ENCODE measurements around the gene PER2.
A peak's percentile ranks its signal among the peaks of the same experiment; 100 is the strongest.

Gene PER2

DNA sequence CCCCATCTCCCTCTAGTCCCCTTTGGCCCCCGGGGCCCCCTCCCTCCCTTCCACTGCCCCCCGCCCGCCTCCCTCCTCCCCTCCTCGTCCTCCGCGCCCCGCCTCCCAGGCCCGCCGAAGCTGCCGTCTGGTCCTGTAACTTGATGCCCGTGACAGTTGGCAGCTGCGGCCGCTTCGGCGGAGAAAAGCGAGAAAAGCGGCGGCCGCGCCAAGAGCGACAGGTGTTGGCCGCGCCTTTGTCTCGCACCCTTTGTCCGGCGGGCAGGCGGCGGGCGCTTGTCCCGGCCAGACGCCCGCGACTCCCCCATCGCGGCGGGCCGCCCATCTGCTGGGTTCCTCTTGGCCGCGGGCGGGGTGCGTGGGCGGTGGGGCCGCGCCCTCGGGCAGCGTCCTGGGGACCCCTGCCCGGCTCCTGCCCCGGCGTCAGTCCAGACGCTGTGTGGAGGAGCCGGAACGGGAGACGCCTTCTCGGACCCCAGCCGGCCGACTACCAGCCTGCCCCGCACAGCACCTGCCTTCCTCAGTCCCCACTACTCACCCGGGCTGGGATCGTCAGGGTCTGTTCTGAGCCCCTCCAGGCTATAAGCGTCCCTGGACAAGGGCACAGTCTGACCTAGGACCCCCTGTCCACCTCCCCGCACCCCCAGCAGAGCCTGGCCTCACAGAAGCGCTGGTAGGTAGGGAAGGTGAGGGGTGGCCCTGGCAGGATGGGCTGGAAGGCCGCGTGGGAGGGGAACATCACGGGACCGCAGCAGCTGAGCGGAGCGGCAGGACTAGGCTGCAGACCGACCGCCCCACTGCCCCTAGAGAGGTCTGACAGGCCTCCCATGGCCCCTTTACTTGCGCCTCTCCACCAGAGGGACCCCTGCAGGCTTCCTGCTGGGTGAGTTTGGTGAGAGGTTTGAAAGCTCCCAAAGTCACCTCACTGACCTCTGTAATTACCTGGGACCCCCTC lies 47.4 kb downstream of the PER2 start:
- no peak for DNase-seq (ENCODE audit: extremely low spot score)
- TF ChIP-seq, protein P1, sequence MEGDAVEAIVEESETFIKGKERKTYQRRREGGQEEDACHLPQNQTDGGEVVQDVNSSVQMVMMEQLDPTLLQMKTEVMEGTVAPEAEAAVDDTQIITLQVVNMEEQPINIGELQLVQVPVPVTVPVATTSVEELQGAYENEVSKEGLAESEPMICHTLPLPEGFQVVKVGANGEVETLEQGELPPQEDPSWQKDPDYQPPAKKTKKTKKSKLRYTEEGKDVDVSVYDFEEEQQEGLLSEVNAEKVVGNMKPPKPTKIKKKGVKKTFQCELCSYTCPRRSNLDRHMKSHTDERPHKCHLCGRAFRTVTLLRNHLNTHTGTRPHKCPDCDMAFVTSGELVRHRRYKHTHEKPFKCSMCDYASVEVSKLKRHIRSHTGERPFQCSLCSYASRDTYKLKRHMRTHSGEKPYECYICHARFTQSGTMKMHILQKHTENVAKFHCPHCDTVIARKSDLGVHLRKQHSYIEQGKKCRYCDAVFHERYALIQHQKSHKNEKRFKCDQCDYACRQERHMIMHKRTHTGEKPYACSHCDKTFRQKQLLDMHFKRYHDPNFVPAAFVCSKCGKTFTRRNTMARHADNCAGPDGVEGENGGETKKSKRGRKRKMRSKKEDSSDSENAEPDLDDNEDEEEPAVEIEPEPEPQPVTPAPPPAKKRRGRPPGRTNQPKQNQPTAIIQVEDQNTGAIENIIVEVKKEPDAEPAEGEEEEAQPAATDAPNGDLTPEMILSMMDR (IDR thresholded peaks at IDR 0.05; ENCODE audit: control extremely low read depth, extremely low read depth, low read depth, missing control alignments): no peak
- ChIA-PET POLR2A (no interaction called here), CTCF (interaction anchor here (1.1 to 1.5 kb wide), 4 partner anchors 20 to 25 kb away, joined by 3 read pairs; no protein-coding TSS in a partner anchor)

DNA sequence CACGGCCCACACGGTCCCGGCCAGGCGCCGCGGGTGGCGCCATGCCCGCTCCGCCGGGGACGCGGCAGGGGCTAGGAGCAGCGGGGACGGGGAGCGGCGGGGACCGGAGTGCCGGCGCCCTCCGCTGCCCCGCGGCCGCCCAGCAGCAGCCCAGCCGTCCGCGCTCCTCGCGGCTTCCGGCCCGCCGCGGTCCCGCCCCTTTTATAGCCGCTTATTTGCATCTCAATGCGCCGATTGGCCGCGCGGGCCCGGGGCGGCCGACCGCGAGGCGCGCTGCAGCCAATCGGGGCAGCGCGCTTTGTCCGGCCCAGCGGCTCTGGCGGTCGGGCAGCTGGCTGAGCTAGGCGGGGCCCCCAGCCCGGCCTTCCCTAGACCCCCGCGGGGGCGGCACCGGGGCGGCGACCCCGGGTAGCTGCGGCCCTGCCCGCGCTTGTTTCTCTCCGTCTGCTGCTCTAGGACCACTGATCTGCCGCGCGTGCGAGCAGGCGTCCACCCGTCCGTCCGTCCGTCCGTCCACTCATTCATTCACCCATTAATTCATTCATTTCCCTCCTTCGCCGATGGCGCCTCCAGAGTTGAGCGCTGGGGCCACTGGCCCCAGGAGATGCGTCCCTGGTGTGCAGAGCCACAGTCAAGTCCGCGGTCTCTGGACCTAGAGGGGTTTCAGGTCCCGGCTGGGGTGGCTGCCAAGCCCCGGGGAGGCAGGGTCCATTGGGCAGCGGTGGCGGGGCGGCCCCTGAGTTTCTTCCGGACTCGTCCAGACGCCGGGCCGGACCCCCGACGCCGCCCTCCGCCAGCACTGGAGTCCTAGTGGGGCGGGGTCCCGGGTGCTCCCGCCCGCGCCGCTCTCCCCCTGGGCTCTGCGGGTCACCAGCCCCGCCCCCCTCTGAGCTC lies 48.3 kb downstream of the PER2 start, which contains the start of gene HES6:
Gene HES6, minus strand, starts transcription at position 176 of the 894 bp plus-strand sequence. Its CDS starts 133 bp downstream, at position 43.
- peak; percentile 93 for DNase-seq (ENCODE audit: extremely low spot score)
- ChIA-PET CTCF (interaction anchor here (1.0 to 1.5 kb wide), 4 partner anchors 10 to 26 kb away, joined by 3 read pairs; no protein-coding TSS in a partner anchor), POLR2A (no interaction called here)
- TF ChIP-seq, protein P1 (IDR thresholded peaks at IDR 0.05; ENCODE audit: control extremely low read depth, extremely low read depth, low read depth, missing control alignments): no peak

DNA sequence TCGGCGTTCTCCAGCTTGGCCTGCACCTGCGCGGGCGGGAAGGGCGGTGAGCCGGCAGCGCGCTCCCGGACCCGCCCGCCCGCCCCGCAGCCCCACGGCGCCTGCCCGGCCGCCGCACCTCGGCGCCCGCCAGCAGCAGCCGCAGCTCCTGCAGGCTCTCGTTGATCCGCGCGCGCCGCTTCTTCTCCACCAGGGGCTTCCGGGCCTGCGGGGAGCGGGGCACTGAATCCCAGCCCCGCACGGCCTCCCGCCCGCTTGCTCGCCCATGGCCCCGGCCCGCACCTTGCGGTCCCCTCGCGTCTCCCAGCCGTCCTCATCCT lies 48.9 kb downstream of the PER2 start:
- ChIA-PET POLR2A (no interaction called here), CTCF (interaction anchor here (1.0 to 1.3 kb wide), 2 partner anchors 10 to 22 kb away, joined by 3 read pairs; no protein-coding TSS in a partner anchor)
- DNase-seq (ENCODE audit: extremely low spot score): no peak
- TF ChIP-seq, protein P1 (IDR thresholded peaks at IDR 0.05; ENCODE audit: control extremely low read depth, extremely low read depth, low read depth, missing control alignments): no peak

DNA sequence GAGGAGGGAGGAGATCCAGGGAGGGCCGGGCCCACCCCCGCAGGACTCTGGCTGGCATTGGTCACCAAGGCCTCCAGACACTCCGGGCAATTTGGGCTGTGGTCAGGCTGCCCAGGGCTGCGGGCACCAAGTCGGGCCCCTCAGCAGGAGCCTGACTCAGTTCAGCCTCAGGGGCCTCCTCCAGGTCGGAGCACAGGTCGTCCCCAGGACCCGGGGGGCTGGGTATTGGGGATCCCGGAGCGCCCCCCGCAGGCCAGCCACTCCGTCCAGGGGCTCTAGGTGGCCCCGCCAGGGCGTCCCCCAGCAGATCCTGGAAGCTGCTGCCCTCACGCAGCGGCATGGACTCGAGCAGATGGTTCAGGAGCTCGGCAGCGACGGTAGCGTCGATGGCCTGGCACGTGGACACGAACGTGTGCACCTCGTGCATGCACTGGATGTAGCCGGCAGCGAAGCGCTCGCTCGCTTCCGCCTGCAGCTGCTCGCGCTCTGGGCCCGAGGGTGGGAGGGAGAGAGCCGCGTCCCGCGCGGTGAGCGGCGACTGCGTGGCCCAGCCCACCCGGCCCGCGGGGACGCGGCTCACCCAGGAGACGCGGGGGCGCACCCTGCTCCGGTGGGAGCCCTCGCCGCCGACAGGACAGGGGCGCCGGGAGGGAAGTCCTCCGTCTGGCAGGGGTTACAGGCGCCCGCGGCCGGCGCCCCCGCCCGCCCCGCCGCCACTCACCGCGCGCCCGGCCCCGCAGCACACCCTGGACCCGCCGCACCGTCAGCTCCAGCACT lies 49.5 kb downstream of the PER2 start:
- no peak for DNase-seq (ENCODE audit: extremely low spot score)
- CTCF ChIA-PET: interaction anchor here (3.0 kb wide), 1 partner anchor 24 kb away, joined by 10 read pairs; no protein-coding TSS in a partner anchor
- TF ChIP-seq, protein P1 (IDR thresholded peaks at IDR 0.05; ENCODE audit: control extremely low read depth, extremely low read depth, low read depth, missing control alignments): no peak
- POLR2A ChIA-PET: no interaction called here

DNA sequence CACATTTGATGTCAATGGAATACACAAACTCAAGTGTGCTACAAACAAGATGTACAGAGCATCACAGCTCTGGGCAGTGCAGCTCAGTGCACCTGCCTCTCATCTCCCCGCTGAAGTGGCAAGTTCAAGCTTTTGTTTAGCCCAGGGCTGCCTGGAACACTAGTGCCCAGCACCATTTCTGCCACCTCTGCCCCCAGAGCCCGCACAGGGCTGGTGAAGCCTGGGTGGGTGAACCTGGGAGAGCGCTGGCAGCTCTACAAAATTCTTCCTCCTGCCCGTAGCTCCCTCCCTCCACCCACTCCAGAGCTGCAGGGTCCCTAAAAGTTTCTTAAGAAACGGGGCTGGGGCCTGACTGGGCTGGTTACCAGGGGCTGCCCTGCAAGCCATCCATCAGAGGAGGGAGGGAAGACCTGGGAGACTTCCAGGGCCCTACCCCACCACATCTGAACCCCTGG lies 50.1 kb downstream of the PER2 start:
- DNase-seq (ENCODE audit: extremely low spot score): no peak
- POLR2A ChIA-PET: no interaction called here
- TF ChIP-seq, protein P1 (IDR thresholded peaks at IDR 0.05; ENCODE audit: control extremely low read depth, extremely low read depth, low read depth, missing control alignments): no peak
- CTCF ChIA-PET: interaction anchor here (1.8 to 3.0 kb wide), 2 partner anchors 25 to 36 kb away, joined by 4 to 10 read pairs; no protein-coding TSS in a partner anchor

All from GM10248 (cell line).